ENCODE data around the gene CLIP2.
"Not testable (repeated sequence)": the region's sequence is repeated elsewhere in the genome, so short reads cannot be mapped to it uniquely, and the experiment has no call there.

Gene CLIP2

DNA sequence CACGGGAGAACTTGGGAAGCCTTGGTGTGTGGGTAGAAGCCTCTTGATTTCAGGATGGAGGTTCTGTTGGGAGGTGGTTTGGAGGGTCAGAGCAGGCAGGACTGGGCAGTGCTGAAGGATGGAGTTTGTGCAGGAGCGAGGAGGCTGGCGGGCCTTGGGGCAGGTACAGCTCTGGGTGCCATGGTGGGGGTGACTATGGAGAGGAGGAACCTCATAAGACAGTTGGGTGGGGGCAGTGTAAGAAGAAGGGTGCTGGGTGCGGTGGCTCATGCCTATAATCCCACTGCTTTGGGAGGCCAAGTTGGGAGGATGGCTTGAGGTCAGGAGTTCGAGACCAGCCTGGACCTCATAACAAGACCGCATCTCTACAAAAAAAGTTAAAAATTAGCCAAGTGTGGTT lies 109.8 kb downstream of the CLIP2 start:
- H3K36me3 ChIP-seq (ENCODE audit: control insufficient read depth, insufficient read depth, low read length), result peaks cover 39% of the 10 kb centered on the region
- TF ChIP-seq, protein P1, sequence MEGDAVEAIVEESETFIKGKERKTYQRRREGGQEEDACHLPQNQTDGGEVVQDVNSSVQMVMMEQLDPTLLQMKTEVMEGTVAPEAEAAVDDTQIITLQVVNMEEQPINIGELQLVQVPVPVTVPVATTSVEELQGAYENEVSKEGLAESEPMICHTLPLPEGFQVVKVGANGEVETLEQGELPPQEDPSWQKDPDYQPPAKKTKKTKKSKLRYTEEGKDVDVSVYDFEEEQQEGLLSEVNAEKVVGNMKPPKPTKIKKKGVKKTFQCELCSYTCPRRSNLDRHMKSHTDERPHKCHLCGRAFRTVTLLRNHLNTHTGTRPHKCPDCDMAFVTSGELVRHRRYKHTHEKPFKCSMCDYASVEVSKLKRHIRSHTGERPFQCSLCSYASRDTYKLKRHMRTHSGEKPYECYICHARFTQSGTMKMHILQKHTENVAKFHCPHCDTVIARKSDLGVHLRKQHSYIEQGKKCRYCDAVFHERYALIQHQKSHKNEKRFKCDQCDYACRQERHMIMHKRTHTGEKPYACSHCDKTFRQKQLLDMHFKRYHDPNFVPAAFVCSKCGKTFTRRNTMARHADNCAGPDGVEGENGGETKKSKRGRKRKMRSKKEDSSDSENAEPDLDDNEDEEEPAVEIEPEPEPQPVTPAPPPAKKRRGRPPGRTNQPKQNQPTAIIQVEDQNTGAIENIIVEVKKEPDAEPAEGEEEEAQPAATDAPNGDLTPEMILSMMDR (IDR thresholded peaks at IDR 0.05; ENCODE audit: insufficient read depth, low read length, poor library complexity, severe bottlenecking), result no peak

DNA sequence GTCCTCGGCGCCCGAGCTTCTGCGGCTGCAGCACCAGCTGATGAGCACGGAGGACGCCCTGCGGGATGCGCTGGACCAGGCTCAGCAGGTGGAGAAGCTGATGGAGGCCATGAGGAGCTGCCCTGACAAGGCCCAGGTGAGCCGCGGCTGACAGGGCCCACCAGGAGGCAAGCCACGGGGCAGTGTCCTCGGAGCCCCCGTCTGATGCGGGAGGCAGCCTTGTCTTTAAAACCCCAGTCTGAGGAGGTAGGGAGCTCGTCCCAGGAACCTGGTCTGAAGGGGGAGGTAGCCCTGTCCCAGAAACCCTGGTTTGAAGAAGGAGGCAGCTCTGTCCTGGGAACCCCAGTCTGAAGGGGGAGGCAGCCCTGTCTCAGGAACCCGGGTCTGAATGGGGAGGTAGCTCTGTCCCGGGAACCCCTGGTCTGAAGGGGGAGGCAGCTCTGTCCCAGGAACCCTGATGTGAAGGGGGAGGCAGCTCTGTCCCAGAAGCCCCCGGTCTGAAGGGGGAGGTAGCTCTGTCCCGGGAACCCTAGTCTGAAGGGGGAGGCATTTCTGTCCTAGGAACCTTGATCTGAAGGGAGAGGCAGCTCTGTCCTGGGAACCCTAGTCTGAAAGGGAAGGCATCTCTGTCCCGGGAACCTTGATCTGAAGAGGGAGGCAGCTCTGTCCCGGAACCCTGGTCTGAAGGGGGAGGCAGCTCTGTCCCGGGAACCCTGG lies 111.4 kb downstream of the CLIP2 start:
- TF ChIP-seq, protein P1 (IDR thresholded peaks at IDR 0.05; ENCODE audit: insufficient read depth, low read length, poor library complexity, severe bottlenecking), result no peak
- peak; percentile 18 for DNase-seq (ENCODE audit: extremely low read depth, insufficient read length)
- Histone ChIP-seq H3K36me3 (ENCODE audit: control insufficient read depth, insufficient read depth, low read length) (peaks cover 42% of the 10 kb centered on the region), H3K27me3 (replicated peaks; ENCODE audit: control insufficient read depth, insufficient read depth, low read length) (no peaks in the 10 kb centered on the region), H3K4me3 (replicated peaks; ENCODE audit: low read depth, low read length) (no peak overlapping the region)

More for the DNA sequence above, 109.8 kb downstream of the CLIP2 start:
- H3K4me3 ChIP-seq (replicated peaks; ENCODE audit: low read depth, low read length), result no peak overlapping the region
- DNase-seq (ENCODE audit: extremely low read depth, insufficient read length), result no peak
- no peaks in the 10 kb centered on the region for H3K27me3 ChIP-seq (replicated peaks; ENCODE audit: control insufficient read depth, insufficient read depth, low read length)

DNA sequence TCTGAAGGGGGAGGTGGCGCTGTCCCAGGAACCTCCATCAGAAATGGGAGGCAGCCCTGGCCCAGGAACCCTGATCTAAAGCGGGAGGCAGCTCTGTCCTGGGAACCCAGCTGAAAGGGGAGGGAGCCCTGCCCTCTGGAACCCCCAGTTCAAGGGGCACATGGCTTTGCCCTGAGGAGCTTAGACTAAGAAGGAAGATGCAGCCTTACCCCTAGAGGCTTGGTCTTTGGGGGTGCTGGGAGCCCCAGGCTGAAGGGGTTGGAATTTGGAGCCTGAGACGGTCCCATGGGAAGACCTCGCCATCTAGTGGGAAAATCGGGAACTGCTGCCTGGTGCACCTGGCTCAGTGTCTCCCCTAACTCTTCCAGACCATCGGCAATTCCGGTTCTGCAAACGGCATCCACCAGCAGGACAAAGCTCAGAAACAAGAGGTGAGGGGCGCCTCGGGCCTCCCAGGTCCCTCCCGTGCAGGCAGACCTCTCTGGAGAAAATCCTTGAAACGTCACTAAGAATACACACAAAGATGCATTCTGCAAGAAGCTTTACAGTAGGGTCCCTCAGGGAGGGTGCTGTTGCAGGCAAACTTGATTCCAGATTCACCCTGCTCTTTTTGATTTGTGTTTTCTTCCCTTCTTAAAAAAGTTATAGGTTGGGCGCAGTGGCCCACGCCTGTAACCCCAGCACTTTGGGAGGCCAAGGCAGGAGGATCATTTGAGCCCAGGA lies 112.1 kb downstream of the CLIP2 start:
- H3K27me3 ChIP-seq (replicated peaks; ENCODE audit: control insufficient read depth, insufficient read depth, low read length), result no peaks in the 10 kb centered on the region
- DNase-seq (ENCODE audit: extremely low read depth, insufficient read length), result peak; percentile 40
- no peak overlapping the region for H3K4me3 ChIP-seq (replicated peaks; ENCODE audit: low read depth, low read length)
- peaks cover 39% of the 10 kb centered on the region for H3K36me3 ChIP-seq (ENCODE audit: control insufficient read depth, insufficient read depth, low read length)
- TF ChIP-seq, protein P1 (IDR thresholded peaks at IDR 0.05; ENCODE audit: insufficient read depth, low read length, poor library complexity, severe bottlenecking), result peak; percentile 91

DNA sequence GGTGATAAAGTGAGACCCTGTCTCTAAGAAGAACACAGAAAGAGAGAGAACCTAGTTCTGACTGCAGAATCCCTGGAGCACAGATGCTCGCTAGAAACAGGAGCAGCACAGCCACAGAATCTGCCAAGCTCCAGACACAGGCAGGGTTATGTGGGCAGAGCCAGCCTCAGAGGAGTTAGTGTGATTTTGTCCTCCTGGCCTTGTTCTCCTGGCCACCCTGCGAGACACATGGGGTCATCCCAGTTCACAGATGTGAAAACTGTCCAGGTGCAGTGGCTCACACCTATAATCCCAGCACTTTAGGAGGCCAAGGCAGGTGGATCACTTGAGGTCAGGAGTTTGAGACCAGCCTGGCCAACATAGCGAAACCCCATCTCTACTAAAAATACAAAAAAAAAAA lies 113.5 kb downstream of the CLIP2 start:
- peaks cover 33% of the 10 kb centered on the region for H3K36me3 ChIP-seq (ENCODE audit: control insufficient read depth, insufficient read depth, low read length)
- DNase-seq (ENCODE audit: extremely low read depth, insufficient read length); H3K27me3 ChIP-seq (replicated peaks; ENCODE audit: control insufficient read depth, insufficient read depth, low read length); H3K4me3 ChIP-seq (replicated peaks; ENCODE audit: low read depth, low read length): not testable (repeated sequence)

DNA sequence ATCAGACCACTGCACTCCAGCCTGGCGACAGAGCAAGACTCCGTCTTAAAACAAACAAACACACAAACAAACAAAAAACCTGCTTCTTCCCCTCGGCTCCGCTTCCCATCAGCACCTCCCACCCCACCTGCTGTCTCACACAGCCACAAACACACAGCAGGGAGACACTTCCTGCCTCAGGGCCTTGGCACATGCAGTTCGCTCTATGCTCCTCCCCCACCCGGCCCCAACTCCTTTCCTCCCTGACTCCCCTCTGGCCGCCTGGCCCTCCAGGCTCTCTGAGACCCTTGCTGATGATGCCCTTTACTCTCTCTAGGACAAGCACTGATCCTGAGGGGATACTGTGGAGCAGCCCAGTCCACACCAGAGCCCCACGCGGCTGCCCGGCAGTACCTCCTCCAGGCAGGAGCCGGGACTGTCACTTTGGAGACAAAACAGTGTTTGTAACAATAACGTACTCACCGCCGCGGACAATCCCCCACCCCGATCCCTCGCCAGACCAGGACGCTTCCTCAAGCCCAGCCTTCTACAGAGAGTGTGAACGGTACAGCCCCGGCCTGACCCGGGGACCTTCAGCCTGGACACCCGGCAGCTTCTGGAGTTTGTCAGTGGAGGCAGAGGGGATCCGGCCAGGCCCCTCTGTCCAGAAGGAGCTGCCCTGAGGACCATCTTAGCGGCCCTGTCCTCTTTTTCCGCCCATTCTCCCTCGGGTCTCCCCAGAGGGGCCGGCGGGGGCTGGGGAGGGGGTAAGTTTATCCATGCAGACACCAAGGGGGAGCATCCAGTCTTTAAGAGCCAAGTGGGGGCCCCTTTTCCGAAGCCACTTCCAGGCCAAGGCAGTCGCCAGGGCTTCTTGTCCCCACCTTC lies 114.5 kb downstream of the CLIP2 start:
- H3K4me3 ChIP-seq (replicated peaks; ENCODE audit: low read depth, low read length), result no peak overlapping the region
- no peak for DNase-seq (ENCODE audit: extremely low read depth, insufficient read length)
- no peaks in the 10 kb centered on the region for H3K27me3 ChIP-seq (replicated peaks; ENCODE audit: control insufficient read depth, insufficient read depth, low read length)
- peaks cover 27% of the 10 kb centered on the region for H3K36me3 ChIP-seq (ENCODE audit: control insufficient read depth, insufficient read depth, low read length)
- TF ChIP-seq, protein P1 (IDR thresholded peaks at IDR 0.05; ENCODE audit: insufficient read depth, low read length, poor library complexity, severe bottlenecking), result no peak

DNA sequence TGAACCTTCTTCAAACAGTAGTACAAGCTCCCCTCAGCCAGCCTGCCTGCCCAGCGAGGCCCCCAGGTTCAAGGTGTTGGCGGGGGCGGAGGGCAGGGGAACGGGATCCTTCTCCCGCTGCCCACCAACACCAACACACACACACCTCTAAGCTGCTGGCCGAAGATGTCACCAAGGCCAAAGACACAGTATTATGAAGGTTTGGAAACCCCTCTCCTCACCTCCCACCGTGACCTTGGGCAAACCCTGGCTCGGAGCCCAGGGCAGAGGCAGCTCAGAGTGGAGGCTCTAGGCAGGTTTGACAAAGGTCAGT lies 115.1 kb downstream of the CLIP2 start:
- Histone ChIP-seq H3K27me3 (replicated peaks; ENCODE audit: control insufficient read depth, insufficient read depth, low read length) (no peaks in the 10 kb centered on the region), H3K4me3 (replicated peaks; ENCODE audit: low read depth, low read length) (no peak overlapping the region), H3K36me3 (ENCODE audit: control insufficient read depth, insufficient read depth, low read length) (peaks cover 26% of the 10 kb centered on the region)
- TF ChIP-seq, protein P1 (IDR thresholded peaks at IDR 0.05; ENCODE audit: insufficient read depth, low read length, poor library complexity, severe bottlenecking), result no peak
- no peak for DNase-seq (ENCODE audit: extremely low read depth, insufficient read length)

Measured in GM06990 (cell line).